HepG2 (cell line): Measurements from ENCODE around the gene TRAPPC4. TPM values are rescaled to one million over a fixed set of nuclear protein-coding genes. Genes with fewer than 3 reads are reported as not detected.

Experiments
- ARID2 ChIP-seq: sonication (generic); formaldehyde crosslinking; IDR thresholded peaks from 2 replicates; pipeline ENCODE4 v1.8.1; 2022; ENCODE audit warnings: mild to moderate bottlenecking, missing genetic modification reagents, borderline replicate concordance
- ARNT ChIP-seq: fragments of 450-650 bp; IDR thresholded peaks from 2 replicates; pipeline ENCODE4 v1.6.1; 2017
- KDM4B ChIP-seq: sonication (generic); formaldehyde crosslinking; IDR thresholded peaks from 2 replicates; pipeline ENCODE4 v1.4.0; 2020; ENCODE audit warnings: missing genetic modification reagents
- MYNN ChIP-seq: sonication (generic); formaldehyde crosslinking; IDR thresholded peaks from 2 replicates; pipeline ENCODE4 v1.4.0; 2020; ENCODE audit warnings: mild to moderate bottlenecking, low read depth, missing genetic modification reagents
- PCBP2 ChIP-seq: fragments of 200-400 bp; formaldehyde crosslinking; optimal IDR thresholded peaks from 2 replicates; pipeline ENCODE3; 2018; ENCODE audit warnings: low read length, low read depth; ENCODE audit not compliant: poor library complexity, severe bottlenecking
- POGK ChIP-seq: sonication (generic); formaldehyde crosslinking; conservative IDR thresholded peaks from 2 replicates; pipeline ENCODE4 v1.8.0; 2022; ENCODE audit warnings: mild to moderate bottlenecking, moderate library complexity, missing genetic modification reagents
- RBFOX2 ChIP-seq: fragments of 200-400 bp; formaldehyde crosslinking; IDR thresholded peaks from 2 replicates; pipeline ENCODE4 v1.6.1; 2017; ENCODE audit warnings: low read depth, mild to moderate bottlenecking, low read length
- SP2 ChIP-seq: sonication (generic); formaldehyde crosslinking; IDR thresholded peaks from 2 replicates; pipeline ENCODE4 v1.5.1; 2020; ENCODE audit warnings: mild to moderate bottlenecking, missing genetic modification reagents
- SRF ChIP-seq: IDR thresholded peaks from 2 replicates; pipeline ENCODE4 v1.6.1; 2011; ENCODE audit warnings: mild to moderate bottlenecking, low read depth, low read length, moderate library complexity
- YEATS4 ChIP-seq: sonication (generic); formaldehyde crosslinking; IDR thresholded peaks from 2 replicates; pipeline ENCODE4 v1.4.0; 2020; ENCODE audit warnings: missing genetic modification reagents, borderline replicate concordance
- ZBTB38 ChIP-seq: sonication (generic); formaldehyde crosslinking; IDR thresholded peaks from 2 replicates; pipeline ENCODE4 v1.5.1; 2020; ENCODE audit warnings: mild to moderate bottlenecking, missing genetic modification reagents
- ZNF256 ChIP-seq: sonication (generic); formaldehyde crosslinking; conservative IDR thresholded peaks from 2 replicates; pipeline ENCODE4 v1.4.0; 2020; ENCODE audit warnings: missing genetic modification reagents
- ZNF550 ChIP-seq: sonication (generic); formaldehyde crosslinking; IDR thresholded peaks from 2 replicates; pipeline ENCODE4 v1.4.0; 2020; ENCODE audit warnings: mild to moderate bottlenecking, missing genetic modification reagents, borderline replicate concordance
- ZNF609 ChIP-seq: sonication (generic); formaldehyde crosslinking; IDR thresholded peaks from 2 replicates; pipeline ENCODE4 v1.4.0; 2020; ENCODE audit warnings: mild to moderate bottlenecking, missing genetic modification reagents, borderline replicate concordance
- ZNF619 ChIP-seq: sonication (generic); formaldehyde crosslinking; IDR thresholded peaks from 2 replicates; pipeline ENCODE4 v1.4.0; 2020; ENCODE audit warnings: mild to moderate bottlenecking, missing genetic modification reagents
- ZNF670 ChIP-seq: sonication (generic); formaldehyde crosslinking; IDR thresholded peaks from 2 replicates; pipeline ENCODE4 v1.8.0; 2022; ENCODE audit warnings: mild to moderate bottlenecking, missing genetic modification reagents, borderline replicate concordance
- ZNF704 ChIP-seq: sonication (generic); formaldehyde crosslinking; IDR thresholded peaks from 2 replicates; pipeline ENCODE4 v1.8.1; 2023; ENCODE audit warnings: mild to moderate bottlenecking, inconsistent platforms, moderate library complexity, missing genetic modification reagents, borderline replicate concordance
- ZNF800 ChIP-seq: sonication (generic); formaldehyde crosslinking; IDR thresholded peaks from 2 replicates; pipeline ENCODE4 v1.4.0; 2020; ENCODE audit warnings: missing genetic modification reagents
- polyA plus RNA-seq, 8 experiments: library from polyadenylated mRNA; depleted of rRNA in 3 of 8; stranded (reverse) in 7 of 8; unstranded in 1 of 8; fragments of >200 nt; fragmentation: Illumina TruSeq in 4 of 8; extraction: Trizol in 4 of 8; gene quantifications; 2 replicates each; pipeline versions ENCODE4 v1.2.1 to v1.2.3, GENCODE V29; 2011 to 2016; ENCODE audit warnings: low read depth in 4 of 8, missing spikeins in 1 of 8, mixed read lengths in 1 of 8; ENCODE audit not compliant: insufficient read depth in 1 of 8
- total RNA-seq, 5 experiments: library from RNA; depleted of rRNA; stranded (reverse); fragments of >200 nt; fragmentation: Illumina TruSeq; extraction: Trizol; gene quantifications; 2 replicates each; pipeline ENCODE4 v1.2.3, GENCODE V29; 2016; ENCODE audit warnings: low read depth in 1 of 5

The TRAPPC4 gene
- total and polyA plus RNA-seq, 2 of the 13 experiments (the other 11 are each of a cell fraction or from before 2014, with no cell fraction given) = 97.4 to 140 TPM

- TF ChIP-seq YEATS4 (CRISPR knock-in tag) (peak; percentile 55; the same call in 1 of the 2 replicates), ZNF670 (CRISPR knock-in tag) (no peak), ARNT (no peak), ZNF704 (0 out of 2 replicates have a peak, but pooled peaks have one; percentile 36), RBFOX2 (peak; percentile 77), ARID2 (CRISPR knock-in tag) (peak; percentile 69; the same call in 1 of the 2 replicates), ZNF256 (CRISPR knock-in tag) (no peak), ZNF800 (CRISPR knock-in tag) (0 out of 2 replicates have a peak, but pooled peaks have one; percentile 56), SRF (0 out of 2 replicates have a peak, but pooled peaks have one; percentile 38), POGK (CRISPR knock-in tag) (peak; percentile 92), KDM4B (0 out of 2 replicates have a peak, but pooled peaks have one; percentile 13), ZNF619 (CRISPR knock-in tag) (peak; percentile 35; the same call in 1 of the 2 replicates), ZNF550 (CRISPR knock-in tag) (no peak), ZNF609 (CRISPR knock-in tag) (peak; percentile 67), SP2 (CRISPR knock-in tag) (peak; percentile 46; the same call in 1 of the 2 replicates), MYNN (CRISPR knock-in tag) (peak; percentile 73; the same call in 1 of the 2 replicates), PCBP2 (no peak), ZBTB38 (peak; percentile 87)
These were observed 11.9 kb downstream of the TRAPPC4 start, which contains the start of gene SLC37A4 (continued) for GRCh38 chr11:119030329-119031047.
